Stimulated activated CD4-positive, alpha-beta T cell treated with anti-CD3 and anti-CD28 coated beads, Interleukin-1b, Interleukin-23, amount 100 ng/mL, for 48 hours (primary cell): ENCODE measurements around the gene GCH1.
"Not testable (repeated sequence)": the region's sequence is repeated elsewhere in the genome, so short reads cannot be mapped to it uniquely, and the experiment has no call there.

ENCODE experiments used
- DNase-seq: peaks from one replicate; pipeline ENCODE4 v3.0.0-alpha.2; 2020

Gene GCH1, protein sequence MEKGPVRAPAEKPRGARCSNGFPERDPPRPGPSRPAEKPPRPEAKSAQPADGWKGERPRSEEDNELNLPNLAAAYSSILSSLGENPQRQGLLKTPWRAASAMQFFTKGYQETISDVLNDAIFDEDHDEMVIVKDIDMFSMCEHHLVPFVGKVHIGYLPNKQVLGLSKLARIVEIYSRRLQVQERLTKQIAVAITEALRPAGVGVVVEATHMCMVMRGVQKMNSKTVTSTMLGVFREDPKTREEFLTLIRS

DNA sequence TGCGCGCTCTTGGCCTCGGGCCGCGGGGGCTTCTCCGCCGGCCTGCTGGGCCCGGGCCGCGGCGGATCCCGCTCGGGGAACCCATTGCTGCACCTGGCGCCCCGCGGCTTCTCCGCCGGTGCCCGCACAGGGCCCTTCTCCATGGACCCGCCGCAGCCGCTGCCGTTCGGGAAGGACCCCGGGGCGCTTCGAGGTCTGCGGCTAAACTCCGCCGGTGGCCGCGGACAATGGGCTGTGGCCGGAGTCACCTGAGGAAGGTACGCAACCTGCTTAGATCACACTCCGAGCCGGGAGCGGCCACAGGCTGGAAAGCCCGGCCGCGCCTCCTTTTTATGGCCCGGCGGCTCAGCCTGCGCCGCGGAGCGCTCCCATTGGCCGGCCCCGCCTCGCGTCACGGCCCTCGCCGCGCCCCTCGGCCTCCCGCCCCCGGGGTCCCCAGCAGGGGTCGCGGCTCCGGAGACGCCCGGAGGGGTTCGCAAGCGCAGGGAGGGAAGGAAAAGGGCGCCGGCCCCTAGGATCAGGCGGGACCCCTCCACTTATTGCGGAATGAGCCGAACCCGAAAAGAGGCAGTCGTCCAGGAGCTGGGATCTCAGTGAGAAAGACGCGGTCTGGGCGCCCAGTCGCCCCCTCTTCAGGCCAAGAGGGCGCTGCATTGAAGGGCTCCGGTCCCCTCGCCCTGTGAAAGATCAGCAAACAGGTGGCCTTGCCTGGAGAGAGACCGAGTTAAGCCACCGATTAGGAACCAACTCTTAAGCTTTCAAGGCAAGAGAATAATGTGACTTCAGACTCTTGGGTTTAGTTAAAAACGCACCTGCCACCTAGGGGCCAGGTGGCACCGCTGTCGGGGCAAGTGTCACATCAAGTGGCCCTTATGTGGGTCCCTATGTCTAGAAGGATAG is at the start of gene GCH1:
Gene GCH1, minus strand, starts transcription at position 306 of the 900 bp plus-strand sequence. Its CDS starts 163 bp downstream, at position 143.
- peak; percentile 58 for DNase-seq

DNA sequence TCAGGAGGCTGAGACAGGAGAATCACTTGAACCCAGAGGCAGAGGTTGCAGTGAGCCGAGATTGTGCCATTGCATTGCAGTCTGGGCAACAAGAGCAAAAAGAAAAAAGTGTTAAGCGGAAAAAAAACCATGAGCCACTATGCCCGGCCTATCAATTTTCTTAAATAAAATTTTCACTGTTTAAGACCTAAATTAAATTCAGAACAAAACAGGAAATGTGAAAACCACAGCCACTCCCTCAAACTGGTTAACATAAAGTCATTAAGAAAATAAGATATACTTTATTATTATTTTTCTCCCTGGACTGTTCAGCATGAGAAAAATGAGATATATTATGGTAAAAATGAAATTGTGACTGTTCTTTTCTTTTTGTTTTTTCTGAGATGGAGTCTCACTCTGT is 44.6 kb upstream of the GCH1 start:
- DNase-seq, result no peak

- no peak for DNase-seq
These were observed 43.9 kb upstream of the GCH1 start for GRCh38 chr14:54946500-54946899.

DNA sequence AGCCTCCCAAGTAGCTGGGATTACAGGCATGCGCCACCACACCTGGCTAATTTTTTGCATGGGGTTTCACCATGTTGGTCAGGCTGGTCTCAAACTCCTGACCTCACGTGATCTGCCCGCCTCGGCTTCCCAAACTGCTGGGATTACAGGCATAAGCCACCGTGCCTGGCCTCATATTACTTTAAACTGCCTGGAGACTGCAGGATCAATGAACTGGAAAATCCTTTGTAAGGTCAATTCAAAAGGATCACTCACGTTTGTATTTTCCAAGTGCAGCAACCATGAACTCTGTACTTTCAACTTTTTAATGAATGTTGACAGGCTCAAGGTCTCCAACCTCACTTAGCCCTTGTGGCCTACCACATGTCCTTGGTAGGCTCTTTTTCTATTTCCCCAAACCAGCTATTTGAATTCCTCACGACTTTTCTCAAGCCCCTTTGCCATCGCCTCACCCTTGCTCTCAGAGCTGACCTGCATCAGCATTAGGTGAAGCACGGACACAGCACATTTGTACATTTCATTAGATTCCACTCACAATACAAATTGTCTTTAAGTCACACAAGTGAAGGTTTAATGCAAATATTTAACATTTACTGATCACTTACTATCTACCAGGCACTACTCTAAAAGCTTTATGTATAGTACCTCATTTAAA is 42.2 kb upstream of the GCH1 start:
- no peak for DNase-seq

GRCh38 chr14:54942913-54943312 is 40.3 kb upstream of the GCH1 start:
- DNase-seq, result no peak

- no peak for DNase-seq
These were observed 34.2 kb upstream of the GCH1 start for GRCh38 chr14:54936816-54937215.

DNA sequence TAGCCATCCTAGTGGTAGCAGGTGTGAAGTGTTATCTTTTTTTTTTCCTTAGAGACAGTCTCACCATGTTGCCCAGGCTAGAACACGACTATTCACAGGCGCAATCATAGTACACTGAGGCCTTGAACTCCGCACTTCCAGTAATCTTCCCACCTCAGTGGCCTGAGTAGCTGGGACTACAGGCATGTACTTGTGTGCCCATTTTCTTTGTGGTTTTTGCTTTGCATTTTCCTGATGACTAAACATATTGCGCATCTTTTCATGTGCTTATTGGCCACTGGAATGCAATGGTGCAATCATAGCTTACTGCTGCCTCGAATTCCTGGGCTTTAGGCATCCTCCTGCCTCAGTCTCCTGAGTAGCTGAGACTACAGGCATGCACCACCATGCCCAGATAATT is 33.3 kb upstream of the GCH1 start:
- DNase-seq, result no peak

DNA sequence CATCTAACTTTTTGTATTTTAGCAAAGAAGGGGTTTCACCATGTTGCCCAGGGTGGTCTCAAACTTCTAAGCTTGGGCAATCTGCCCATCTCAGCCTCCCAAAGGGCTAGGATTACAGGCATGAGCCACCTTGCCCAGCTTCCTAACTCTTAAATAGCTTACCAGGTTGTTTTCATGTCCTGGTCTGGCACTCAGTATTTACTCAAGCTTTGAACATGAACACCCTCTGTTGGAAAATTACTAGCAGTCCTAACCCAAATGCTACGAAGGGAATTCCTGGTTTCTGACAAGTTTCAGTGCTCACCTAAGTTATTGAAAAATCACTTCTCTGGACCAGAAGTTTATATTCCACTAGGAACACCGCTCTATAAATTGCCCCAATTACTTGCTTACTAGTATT is 32.5 kb upstream of the GCH1 start:
- DNase-seq, result no peak

DNA sequence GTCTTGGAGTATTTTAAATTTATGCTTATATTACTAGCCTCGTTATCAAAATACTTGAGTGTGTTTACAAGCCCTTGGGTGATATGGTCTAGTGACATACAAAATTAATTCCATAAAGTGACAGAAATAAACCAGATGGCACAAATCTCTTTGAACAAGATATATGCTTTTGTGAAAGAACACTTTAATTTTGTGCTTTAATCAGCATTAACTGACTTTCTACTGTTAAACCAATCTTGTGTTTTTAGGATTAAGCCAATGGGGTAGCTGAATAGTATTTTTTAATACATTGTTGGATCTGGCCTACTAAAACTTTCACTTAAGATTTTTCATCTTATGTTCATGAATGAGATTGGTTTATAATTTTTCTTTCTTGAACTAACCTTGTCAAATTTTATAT is 30.4 kb upstream of the GCH1 start:
- no peak for DNase-seq

- DNase-seq, result no peak
These were observed 29.1 kb upstream of the GCH1 start for GRCh38 chr14:54931598-54932340.

GRCh38 chr14:54931101-54931500 is 28.5 kb upstream of the GCH1 start:
- no peak for DNase-seq

GRCh38 chr14:54929556-54929955 is 26.9 kb upstream of the GCH1 start:
- no peak for DNase-seq

DNA sequence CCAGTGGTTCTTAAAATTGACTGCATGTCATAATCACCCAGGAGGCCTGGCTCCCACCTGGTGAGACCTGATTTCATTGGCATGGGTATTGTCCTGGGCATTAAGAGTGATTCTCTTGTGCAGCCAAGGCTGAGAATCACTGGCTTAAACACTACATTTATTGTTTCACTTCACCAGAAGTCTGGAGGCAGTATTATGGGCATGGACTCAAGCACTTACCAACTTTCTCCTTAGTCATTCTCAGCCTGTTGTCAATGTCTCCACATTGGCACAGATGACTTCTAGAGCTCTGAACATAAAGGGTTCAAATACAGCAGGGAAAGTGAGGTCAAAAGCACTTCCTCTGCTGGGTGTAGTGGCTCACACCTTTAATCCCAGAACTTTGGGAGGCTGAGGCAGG is 25.6 kb upstream of the GCH1 start:
- DNase-seq, result no peak

DNA sequence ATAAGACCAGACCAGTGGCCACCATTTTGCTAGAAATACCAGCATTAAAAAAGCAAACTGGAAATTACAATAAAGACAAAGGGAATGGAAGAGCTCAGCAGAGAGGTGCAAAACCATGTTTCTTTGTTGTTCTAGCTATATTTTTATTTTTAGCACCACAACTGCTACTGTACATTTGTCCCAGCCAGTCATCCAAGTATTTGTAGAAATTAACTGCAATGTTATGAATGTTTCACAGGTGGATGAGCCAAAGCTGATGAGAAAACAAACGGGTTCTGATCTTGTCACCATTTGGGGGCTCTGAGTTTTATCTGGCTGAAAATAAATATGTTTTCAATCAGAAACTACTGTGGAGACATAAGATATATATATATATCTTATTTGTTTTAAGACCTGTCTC is 24.9 kb upstream of the GCH1 start:
- DNase-seq, result no peak

GRCh38 chr14:54926570-54926969 is 23.9 kb upstream of the GCH1 start:
- not testable (repeated sequence) for DNase-seq

DNA sequence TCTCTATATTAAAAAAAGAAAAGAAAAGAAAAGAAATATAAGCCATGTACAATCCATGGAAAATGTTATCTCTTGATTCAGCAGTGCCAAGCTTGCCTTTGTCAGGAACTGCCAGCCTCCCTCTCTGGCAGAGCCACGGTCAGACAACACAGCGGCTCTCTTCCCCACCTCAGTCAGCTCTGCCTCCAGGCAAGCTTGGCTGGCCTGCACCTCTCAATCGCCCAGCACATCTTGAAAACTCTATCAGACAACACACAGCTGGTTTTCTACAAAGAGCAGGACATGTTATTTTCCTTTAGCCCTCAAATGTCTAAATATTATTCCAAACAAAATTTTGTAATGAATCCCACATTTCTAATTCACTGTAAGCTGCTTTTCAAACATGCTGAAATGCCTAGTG is 20.0 kb upstream of the GCH1 start:
- no peak for DNase-seq

DNA sequence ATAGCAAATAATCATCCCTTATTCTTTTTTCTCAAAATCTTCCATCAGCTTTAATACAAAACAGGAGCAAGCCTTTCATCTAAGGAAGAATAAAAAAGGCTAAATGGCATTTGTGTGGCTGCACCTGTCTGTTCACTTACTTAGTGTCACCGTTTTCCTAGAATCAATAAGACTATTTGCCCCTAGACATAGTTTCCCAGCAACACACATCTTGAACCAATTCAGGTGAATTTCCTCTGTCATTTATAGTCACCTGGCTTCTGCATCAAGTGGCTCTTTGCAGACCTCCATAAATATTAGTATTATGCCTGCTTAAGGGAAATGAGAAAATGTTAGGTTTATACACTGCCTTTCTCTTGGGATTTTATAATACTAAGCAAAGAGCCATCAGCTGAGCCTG is 17.4 kb upstream of the GCH1 start:
- no peak for DNase-seq

DNA sequence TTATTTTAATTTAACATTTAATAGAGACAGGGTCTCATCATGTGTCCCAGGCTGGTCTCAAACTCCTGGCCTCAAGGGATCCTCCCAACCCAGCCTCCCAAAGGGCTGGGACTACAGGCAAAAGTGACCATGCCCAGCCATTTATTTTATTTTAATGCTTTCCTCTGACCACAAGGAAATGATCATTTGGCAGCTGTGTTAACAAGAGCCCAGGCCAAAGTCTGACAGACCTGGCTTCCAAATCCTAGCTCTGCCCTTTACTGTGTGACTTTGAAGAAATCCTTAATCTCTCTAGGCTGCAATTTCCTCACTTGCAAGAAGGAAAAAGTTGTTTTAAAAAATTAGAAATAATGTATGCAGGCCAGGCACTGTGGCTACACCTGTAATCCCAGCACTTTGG is 16.7 kb upstream of the GCH1 start:
- DNase-seq, result no peak

DNA sequence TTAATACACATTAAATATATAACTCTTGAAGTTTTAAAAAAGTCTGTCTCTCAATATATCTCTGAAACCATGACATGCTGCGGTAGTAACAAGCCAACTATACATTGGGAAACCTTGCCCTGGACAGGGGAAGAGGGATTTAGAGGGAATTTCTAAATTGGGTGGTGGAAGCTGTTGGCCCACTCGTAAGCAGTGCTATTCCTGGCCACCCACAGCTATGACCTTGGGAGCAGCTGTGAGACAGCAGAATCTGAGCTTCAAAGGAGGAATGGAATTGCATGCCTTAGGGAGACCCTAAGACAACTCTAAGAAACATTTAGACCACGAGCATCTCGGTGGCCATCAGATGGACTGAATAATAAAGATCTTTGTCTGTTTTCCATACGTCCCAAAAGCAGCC is 15.8 kb upstream of the GCH1 start:
- DNase-seq, result no peak

DNA sequence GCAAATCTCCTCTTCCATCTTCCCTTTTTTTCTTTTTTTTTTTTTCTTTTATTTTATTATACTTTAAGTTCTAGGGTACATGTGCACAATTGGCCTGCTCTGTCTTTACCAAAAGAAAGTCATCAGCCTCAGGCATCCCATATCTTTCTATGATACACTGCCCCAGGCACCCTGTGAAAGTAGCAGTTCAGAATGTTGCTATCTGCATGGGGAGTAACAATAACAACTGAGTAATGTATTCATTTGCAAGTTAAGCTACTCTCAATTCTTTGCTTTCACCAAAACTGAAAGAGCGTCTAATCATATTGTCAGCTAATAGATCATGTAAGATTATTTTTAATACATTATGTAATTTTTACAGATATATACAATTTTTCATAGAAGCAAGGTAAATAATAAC is 13.5 kb upstream of the GCH1 start:
- no peak for DNase-seq

GRCh38 chr14:54909817-54910558 is 7.4 kb upstream of the GCH1 start:
- no peak for DNase-seq

GRCh38 chr14:54908973-54909372 is 6.3 kb upstream of the GCH1 start:
- not testable (repeated sequence) for DNase-seq
